Kasumi-1 (cell line): ENCODE results near the gene TBC1D12.
"Not testable (repeated sequence)": the region's sequence is repeated elsewhere in the genome, so short reads cannot be mapped to it uniquely, and the experiment has no call there.

ENCODE experiments used
- DNase-seq, 2 experiments: peaks; one replicate each; lab custom pipeline; 2025; lab: John Stamatoyannopoulos, UW

Gene TBC1D12

DNA sequence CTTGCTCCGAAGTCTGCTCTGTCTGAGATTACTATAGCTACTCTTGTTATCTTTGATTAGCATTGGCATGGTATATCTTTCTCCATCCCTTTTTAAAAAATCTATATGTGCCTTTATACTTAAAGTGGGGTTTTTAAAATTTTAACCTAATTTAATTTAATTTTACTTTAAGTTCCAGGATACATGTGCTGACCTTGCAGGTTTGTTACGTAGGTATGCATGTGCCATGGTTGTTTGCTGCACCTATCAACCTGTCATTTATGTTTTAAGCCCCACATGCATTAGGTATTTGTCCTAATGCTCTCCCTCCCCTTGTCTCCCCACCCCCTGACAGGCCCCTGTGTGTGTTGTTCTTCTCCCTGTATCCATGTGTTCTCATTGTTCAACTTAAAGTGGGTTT, 54.6 kb downstream of the TBC1D12 start:
- DNase-seq: no peak

- DNase-seq: no peak
Observed at GRCh38 chr10:94459385-94459784, 57.0 kb downstream of the TBC1D12 start.

DNA sequence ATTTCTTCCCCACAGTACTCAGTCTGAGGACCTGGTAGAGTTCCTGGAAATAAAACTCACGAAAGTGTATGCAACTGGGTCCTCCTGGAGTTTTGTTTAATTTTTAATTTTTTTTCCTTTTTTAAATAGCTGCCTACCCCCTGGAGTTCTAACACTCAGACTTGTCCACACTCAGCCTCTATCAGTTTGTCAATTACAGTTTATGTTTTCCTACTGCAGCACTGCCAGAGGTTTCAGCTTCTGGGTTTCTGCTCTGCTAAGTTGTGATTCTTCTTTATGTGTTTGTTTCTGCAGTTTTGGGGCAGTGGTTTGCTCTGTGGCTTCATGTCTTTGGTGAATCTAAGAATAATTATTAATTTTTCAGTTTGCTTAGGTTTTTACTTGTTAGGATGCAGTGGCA, 59.2 kb downstream of the TBC1D12 start:
- DNase-seq: no peak

DNA sequence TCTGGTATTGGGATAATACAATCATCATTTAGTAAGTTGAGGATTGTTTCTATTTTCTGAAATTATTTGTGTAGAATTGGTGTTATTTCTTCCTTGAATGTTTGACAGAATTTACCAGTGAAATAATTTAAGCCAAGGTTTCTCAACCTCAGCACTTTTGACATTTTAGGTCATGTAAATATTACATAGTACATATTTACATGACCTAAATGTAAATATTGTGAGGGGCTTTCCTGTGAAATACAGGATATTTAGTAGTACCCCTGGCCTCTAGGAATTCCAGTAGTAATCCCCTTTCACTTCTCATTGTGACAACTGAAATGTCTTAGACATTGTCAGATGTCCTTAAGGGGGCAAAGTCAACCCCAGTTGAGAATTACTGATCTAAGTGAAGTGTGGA, 59.8 kb downstream of the TBC1D12 start:
- DNase-seq: no peak

GRCh38 chr10:94465684-94466083, 63.3 kb downstream of the TBC1D12 start:
- DNase-seq: no peak

DNA sequence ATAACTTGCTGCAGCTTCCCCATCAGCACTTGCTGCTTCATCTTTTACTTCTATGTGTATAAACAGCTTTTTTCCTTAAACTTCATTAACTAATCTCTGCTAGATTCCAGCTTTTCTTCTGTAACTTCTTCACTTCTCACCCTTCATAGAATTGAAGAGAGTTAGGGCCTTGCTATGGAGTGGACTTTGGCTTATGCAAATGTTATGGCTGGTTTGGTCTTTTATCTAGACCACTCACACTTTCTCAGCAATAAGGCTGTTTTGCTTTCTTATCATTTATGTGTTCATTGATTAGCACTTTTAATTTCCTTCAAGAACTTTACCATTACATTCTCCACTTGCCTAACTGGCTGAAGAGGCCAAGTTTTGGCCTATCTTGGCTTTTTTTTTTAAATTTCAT, 79.1 kb downstream of the TBC1D12 start:
- DNase-seq: no peak

DNA sequence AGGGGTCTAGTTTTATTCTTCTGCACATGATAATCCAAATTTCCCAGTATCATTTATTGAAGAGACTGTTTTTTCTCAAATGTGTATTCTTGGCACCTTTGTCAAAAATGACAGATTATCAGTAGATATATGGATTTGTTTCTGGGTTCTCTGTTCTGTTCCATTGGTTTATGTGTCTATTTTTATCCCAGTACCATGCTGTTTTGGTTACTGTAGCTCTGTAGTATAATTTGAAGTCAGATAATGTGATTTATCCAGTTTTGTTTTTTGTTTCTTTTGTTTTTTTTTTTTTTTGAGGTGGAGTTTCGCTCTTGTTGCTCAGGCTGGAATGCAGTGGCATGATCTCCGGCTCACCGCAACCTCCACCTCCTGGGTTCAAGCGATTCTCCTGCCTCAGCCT, 81.6 kb downstream of the TBC1D12 start:
- no peak for DNase-seq

- DNase-seq: no peak
Observed at GRCh38 chr10:94485094-94485493, 82.8 kb downstream of the TBC1D12 start.

GRCh38 chr10:94487575-94487974, 85.2 kb downstream of the TBC1D12 start:
- no peak for DNase-seq

GRCh38 chr10:94489107-94489506, 86.8 kb downstream of the TBC1D12 start:
- DNase-seq: no peak

GRCh38 chr10:94489976-94490788, 87.8 kb downstream of the TBC1D12 start:
- no peak for DNase-seq

- DNase-seq: no peak
Observed at GRCh38 chr10:94490789-94491039, 88.4 kb downstream of the TBC1D12 start.

- no peak for DNase-seq
Observed at GRCh38 chr10:94493463-94493862, 91.1 kb downstream of the TBC1D12 start.

GRCh38 chr10:94496010-94496409, 93.7 kb downstream of the TBC1D12 start:
- DNase-seq: no peak

DNA sequence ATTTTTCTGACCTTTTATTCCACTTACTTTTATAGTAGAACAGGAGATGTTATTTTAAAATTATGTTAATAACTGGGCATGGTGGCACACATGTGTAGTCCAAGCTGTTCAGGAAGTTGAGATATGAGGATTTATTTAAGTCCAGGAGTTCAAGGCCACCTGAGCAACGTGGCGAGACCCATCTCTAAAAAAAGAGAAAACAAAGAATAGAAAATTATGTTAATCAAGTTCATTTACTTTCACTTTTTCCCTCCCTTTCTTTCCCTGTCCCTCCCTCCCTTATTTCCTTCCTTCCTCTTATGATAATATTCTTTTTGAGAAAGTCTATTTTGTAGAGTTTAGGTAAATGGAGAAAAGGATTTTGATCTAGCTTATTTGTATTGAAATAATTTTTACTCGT, 94.3 kb downstream of the TBC1D12 start:
- no peak for DNase-seq

DNA sequence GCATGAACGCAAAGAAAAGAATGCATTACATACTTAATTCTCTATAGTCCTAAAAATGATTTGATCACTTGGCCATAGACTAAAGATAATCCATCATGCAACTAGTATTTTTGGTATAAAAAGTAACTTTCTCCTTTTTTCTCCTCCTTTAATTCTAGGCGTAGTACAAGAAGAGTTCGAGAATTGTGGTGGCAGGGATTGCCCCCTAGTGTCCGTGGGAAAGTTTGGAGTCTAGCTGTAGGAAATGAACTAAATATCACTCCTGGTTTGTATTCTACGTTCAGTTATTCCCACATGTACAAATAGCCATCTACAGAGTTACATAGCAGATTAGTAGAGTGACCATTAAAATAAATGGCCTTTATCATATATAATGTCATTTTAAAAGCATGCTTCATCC, 97.7 kb downstream of the TBC1D12 start:
- peak; percentile 61 to 68 for DNase-seq

- DNase-seq: no peak
Observed at GRCh38 chr10:94521276-94522250, 119.2 kb downstream of the TBC1D12 start.

DNA sequence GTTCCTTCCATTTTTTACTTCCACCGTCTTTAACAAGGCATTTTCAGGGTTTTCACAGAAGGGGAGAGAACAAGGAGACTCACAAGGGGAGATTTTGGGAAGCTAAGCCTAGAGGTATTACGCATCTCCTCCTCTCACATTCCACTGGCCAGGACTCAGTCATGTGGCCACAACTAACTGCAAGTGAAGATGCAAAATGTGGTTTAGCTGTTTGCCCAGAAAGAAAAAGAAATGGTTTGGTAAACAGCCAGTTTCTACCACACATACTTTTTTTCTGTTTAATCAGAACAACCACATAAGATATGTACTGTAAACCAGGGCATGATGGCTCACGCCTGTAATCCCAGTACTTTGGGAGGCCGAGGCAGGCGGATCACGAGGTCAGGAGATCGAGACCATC, 121.8 kb downstream of the TBC1D12 start:
- DNase-seq: no peak

DNA sequence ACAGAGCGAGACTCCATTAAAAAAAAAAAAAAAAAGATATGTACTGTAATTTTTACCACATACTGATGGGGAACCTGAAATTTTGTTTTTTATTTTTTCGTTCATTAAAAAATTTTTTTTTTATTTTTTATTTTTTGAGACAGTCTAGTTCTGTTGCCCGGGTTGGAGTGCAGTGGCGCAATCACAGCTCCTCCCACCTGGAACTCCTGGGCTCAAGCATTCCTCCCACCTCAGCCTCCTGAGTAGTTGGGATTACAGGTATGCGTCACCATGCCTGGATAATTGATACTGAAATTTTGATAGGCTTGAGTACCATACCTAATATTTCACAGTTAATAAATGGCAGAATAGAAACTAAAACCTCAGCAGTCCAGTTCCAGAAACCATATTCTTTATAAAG, 122.4 kb downstream of the TBC1D12 start:
- no peak for DNase-seq

GRCh38 chr10:94531550-94531949, 129.2 kb downstream of the TBC1D12 start:
- not testable (repeated sequence) for DNase-seq

GRCh38 chr10:94533027-94533426, 130.7 kb downstream of the TBC1D12 start:
- DNase-seq: no peak

DNA sequence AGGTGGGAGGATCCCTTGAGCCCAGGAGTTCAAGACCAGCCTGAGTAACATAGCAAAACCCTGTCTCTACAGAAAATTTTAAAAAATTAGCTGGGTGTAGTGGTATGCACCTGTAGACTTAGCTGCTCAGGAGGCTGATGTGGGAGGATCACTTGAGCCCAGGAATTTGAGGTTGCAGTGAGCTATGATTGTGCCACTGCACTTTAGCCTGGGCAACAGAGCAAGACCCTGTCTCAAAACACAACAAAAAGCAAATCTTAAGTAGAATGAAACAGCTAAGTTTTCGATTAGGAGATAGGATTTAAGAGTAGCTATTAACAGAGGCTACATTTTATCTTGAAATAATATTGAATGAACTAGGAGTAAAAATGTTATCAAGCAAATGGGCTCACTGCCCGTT, 139.9 kb downstream of the TBC1D12 start:
- DNase-seq: not testable (repeated sequence)

GRCh38 chr10:94545391-94546048, 143.2 kb downstream of the TBC1D12 start, which contains the start of gene HELLS:
Gene HELLS (plus strand): TSS chr10:94545788. CDS start chr10:94545922, 134 bp downstream.
- DNase-seq: peak; percentile 90 to 94
